Adrenal gland (tissue), 5 donors: ENCODE measurements around the gene MSRB2.

Source experiments
- CTCF ChIP-seq, 6 experiments: fragments of 450-650 bp in 4 of 6; fragments of 200-600 bp in 2 of 6; sonication (generic) in 1 of 6; IDR thresholded peaks; 1 replicate in 5 of 6; 2 replicates in 1 of 6; pipeline versions ENCODE4 v1.5.1 to v1.8.0; 2016 to 2021; ENCODE audit warnings: antibody characterized with exemption in 6 of 6, mild to moderate bottlenecking in 2 of 6, moderate library complexity in 1 of 6
- POLR2A ChIP-seq, 2 donors: fragments of 450-650 bp; IDR thresholded peaks; one replicate each; pipeline ENCODE4 v1.6.1; 2017; ENCODE audit warnings: antibody characterized with exemption in 2 of 2, mild to moderate bottlenecking in 2 of 2, moderate library complexity in 1 of 2
- donor health status: DM: no; HTN: no; CAD: no.

DNA sequence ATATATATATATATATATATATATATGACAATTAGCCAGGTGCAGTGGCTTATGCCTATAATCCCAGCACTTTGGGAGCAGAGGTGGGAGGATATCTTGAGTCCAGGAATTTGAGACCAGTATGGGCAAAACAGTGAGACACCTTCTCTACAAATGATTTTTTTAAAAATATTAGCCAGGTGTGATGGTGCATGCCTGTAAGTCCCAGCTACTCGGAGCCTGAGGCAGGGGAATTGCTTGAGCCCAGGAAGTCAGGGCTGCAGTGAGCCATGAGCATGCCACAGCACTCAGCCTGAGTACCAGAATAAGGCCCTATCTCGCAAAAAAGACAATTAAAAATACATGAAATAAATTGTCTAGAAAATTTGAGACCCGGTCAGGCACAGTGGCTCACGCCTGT, 47.2 kb upstream of the MSRB2 start:
- TF ChIP-seq CTCF (IDR thresholded peaks at IDR 0.05) = no peak
- no peak for TF ChIP-seq POLR2A (IDR thresholded peaks at IDR 0.05)
